ENCODE data around the gene BICRA. TPM values are rescaled to one million over a fixed set of nuclear protein-coding genes. Genes with fewer than 3 reads are reported as not detected.

Gene BICRA
- total RNA-seq, 1 donor from 2014 or later: 13.4 TPM

- H3K36me3 Mint-ChIP-seq (ENCODE audit: low read depth): peaks cover 37% of the 10 kb centered on the region
- no peak for TF ChIP-seq CTCF (IDR thresholded peaks at IDR 0.05)
- H3K4me1 Mint-ChIP-seq (ENCODE audit: low read depth): peaks cover 68% of the 10 kb centered on the region
- peak overlapping the region; percentile 74 for H3K27ac Mint-ChIP-seq (ENCODE audit: unreplicated experiment)
- no peak overlapping the region for H3K4me3 Mint-ChIP-seq (ENCODE audit: unreplicated experiment)
- H3K9me3 Mint-ChIP-seq (ENCODE audit: low read depth): no peaks in the 10 kb centered on the region
- H3K27me3 Mint-ChIP-seq (ENCODE audit: low read depth): no peaks in the 10 kb centered on the region
- no peak for DNase-seq (ENCODE audit: low spot score)
These were observed 121.6 kb downstream of the BICRA start for GRCh38 chr19:47730521-47730889.

- Mint-ChIP-seq H3K36me3 (ENCODE audit: low read depth) (peaks cover 37% of the 10 kb centered on the region), H3K4me1 (ENCODE audit: low read depth) (peaks cover 65% of the 10 kb centered on the region), H3K27me3 (ENCODE audit: low read depth) (no peaks in the 10 kb centered on the region), H3K4me3 (ENCODE audit: unreplicated experiment) (no peak overlapping the region), H3K27ac (ENCODE audit: unreplicated experiment) (peak overlapping the region; percentile 74), H3K9me3 (ENCODE audit: low read depth) (no peaks in the 10 kb centered on the region)
- no peak for DNase-seq (ENCODE audit: low spot score)
- TF ChIP-seq CTCF (IDR thresholded peaks at IDR 0.05): no peak
These were observed 122.0 kb downstream of the BICRA start for GRCh38 chr19:47730910-47731309.

- H3K27ac Mint-ChIP-seq (ENCODE audit: unreplicated experiment): peak overlapping the region; percentile 80
- peaks cover 35% of the 10 kb centered on the region for H3K4me1 Mint-ChIP-seq (ENCODE audit: low read depth)
- no peak for DNase-seq (ENCODE audit: low spot score)
- H3K9me3 Mint-ChIP-seq (ENCODE audit: low read depth): no peaks in the 10 kb centered on the region
- no peak overlapping the region for H3K4me3 Mint-ChIP-seq (ENCODE audit: unreplicated experiment)
- H3K36me3 Mint-ChIP-seq (ENCODE audit: low read depth): peaks cover 34% of the 10 kb centered on the region
- TF ChIP-seq CTCF (IDR thresholded peaks at IDR 0.05): no peak
- no peaks in the 10 kb centered on the region for H3K27me3 Mint-ChIP-seq (ENCODE audit: low read depth)
These were observed 126.2 kb downstream of the BICRA start for GRCh38 chr19:47735131-47735530.

GRCh38 chr19:47740866-47741519 is 132.1 kb downstream of the BICRA start:
- Mint-ChIP-seq H3K36me3 (ENCODE audit: low read depth) (peaks cover 30% of the 10 kb centered on the region), H3K4me1 (ENCODE audit: low read depth) (peaks cover 51% of the 10 kb centered on the region), H3K27me3 (ENCODE audit: low read depth) (no peaks in the 10 kb centered on the region), H3K4me3 (ENCODE audit: unreplicated experiment) (no peak overlapping the region), H3K27ac (ENCODE audit: unreplicated experiment) (peak overlapping the region; percentile 99), H3K9me3 (ENCODE audit: low read depth) (no peaks in the 10 kb centered on the region)
- DNase-seq (ENCODE audit: low spot score): no peak
- no peak for TF ChIP-seq CTCF (IDR thresholded peaks at IDR 0.05)

- no peaks in the 10 kb centered on the region for H3K27me3 Mint-ChIP-seq (ENCODE audit: low read depth)
- TF ChIP-seq CTCF (IDR thresholded peaks at IDR 0.05): no peak
- no peak for DNase-seq (ENCODE audit: low spot score)
- H3K36me3 Mint-ChIP-seq (ENCODE audit: low read depth): peaks cover 24% of the 10 kb centered on the region
- peak overlapping the region; percentile 21 for H3K4me3 Mint-ChIP-seq (ENCODE audit: unreplicated experiment)
- no peaks in the 10 kb centered on the region for H3K9me3 Mint-ChIP-seq (ENCODE audit: low read depth)
- peaks cover 46% of the 10 kb centered on the region for H3K4me1 Mint-ChIP-seq (ENCODE audit: low read depth)
- peak overlapping the region; percentile 99 for H3K27ac Mint-ChIP-seq (ENCODE audit: unreplicated experiment)
These were observed 132.7 kb downstream of the BICRA start for GRCh38 chr19:47741544-47742140.
